ENCODE data around the gene MTX2. TPM values are rescaled to one million over a fixed set of nuclear protein-coding genes. Genes with fewer than 3 reads are reported as not detected.

Gene MTX2
- total RNA-seq, 1 donor from 2014 or later: 25.2 TPM

DNA sequence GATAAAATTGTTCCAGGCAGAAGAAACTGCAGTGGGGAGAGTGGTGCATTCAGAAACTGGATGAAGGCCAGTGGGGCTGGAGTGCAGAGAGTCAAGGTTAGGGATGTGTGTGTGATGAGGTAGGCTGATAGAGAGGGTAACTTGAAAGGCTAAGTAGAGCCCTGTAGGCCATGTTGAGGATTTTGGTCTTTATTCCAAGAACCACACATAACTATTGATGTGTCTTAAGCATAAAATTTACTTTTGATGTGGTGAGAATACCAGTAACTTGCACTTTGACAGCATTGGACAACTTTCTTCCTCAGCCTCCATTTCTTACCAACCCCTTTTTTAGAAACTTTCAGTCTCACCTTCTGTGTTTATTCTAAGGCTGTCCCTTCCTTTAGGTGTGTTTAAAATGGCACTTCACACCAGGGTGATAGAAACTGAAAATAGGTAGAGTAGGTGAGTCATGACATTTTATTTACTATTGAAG, 22.6 kb downstream of the MTX2 start:
- Histone ChIP-seq H3K4me1 (ENCODE audit: insufficient read depth, low read length) (peaks cover 2% of the 10 kb centered on the region), H3K4me2 (ENCODE audit: low read length) (no peak overlapping the region), H3K36me3 (ENCODE audit: insufficient read depth, low read length) (no peaks in the 10 kb centered on the region), H3K27me3 (ENCODE audit: insufficient read depth, low read length) (no peaks in the 10 kb centered on the region), H3K9ac (ENCODE audit: low read length) (no peak overlapping the region), H3K79me2 (ENCODE audit: insufficient read depth, low read length) (peaks cover 61% of the 10 kb centered on the region), H4K20me1 (ENCODE audit: insufficient read depth, low read length) (peaks cover 36% of the 10 kb centered on the region), H3K4me3 (ENCODE audit: insufficient read depth, low read depth, low read length) (no peak overlapping the region), H2AFZ (ENCODE audit: low read depth, low read length) (no peak overlapping the region), H3K27ac (ENCODE audit: low read depth, low read length) (no peak overlapping the region), H3K9me3 (ENCODE audit: insufficient read depth, low read depth, low read length) (no peaks in the 10 kb centered on the region)
- DNase-seq (ENCODE audit: low read depth) (no peak), FAIRE-seq (no peak)
- Mint-ChIP-seq H3K4me3 (ENCODE audit: unreplicated experiment) (no peak overlapping the region), H3K9me3 (ENCODE audit: unreplicated experiment) (no peaks in the 10 kb centered on the region), H3K36me3 (ENCODE audit: low read depth, unreplicated experiment) (no peaks in the 10 kb centered on the region), H3K27ac (ENCODE audit: unreplicated experiment) (no peak overlapping the region), H3K27me3 (ENCODE audit: low read depth, unreplicated experiment) (no peaks in the 10 kb centered on the region), H3K4me1 (ENCODE audit: low read depth, unreplicated experiment) (peaks cover 12% of the 10 kb centered on the region)
- TF ChIP-seq, protein P1, sequence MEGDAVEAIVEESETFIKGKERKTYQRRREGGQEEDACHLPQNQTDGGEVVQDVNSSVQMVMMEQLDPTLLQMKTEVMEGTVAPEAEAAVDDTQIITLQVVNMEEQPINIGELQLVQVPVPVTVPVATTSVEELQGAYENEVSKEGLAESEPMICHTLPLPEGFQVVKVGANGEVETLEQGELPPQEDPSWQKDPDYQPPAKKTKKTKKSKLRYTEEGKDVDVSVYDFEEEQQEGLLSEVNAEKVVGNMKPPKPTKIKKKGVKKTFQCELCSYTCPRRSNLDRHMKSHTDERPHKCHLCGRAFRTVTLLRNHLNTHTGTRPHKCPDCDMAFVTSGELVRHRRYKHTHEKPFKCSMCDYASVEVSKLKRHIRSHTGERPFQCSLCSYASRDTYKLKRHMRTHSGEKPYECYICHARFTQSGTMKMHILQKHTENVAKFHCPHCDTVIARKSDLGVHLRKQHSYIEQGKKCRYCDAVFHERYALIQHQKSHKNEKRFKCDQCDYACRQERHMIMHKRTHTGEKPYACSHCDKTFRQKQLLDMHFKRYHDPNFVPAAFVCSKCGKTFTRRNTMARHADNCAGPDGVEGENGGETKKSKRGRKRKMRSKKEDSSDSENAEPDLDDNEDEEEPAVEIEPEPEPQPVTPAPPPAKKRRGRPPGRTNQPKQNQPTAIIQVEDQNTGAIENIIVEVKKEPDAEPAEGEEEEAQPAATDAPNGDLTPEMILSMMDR (IDR thresholded peaks at IDR 0.05; ENCODE audit: insufficient read depth, low read depth, low read length): no peak
- no peak for TF ChIP-seq EZH2 (IDR thresholded peaks at IDR 0.05; ENCODE audit: insufficient read depth, low read length)

DNA sequence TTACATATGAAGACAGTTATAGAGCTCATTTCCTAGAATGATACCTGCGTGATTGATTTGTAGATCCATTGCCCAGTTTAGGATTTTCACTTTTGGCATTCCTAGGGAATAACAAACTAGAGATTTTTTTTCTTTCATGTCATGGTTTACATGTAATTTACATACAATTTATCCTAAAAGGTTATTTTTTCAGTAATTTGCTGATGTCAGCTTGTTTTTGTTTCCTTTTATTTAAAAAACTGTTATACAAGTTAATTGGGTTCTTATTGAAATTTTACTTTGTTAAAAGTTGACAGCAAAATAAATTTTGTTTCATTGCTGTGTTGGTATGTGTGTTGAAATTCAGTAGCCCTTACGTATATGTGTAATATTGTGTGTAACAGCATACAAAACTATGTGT, 23.4 kb downstream of the MTX2 start:
- Mint-ChIP-seq H3K4me3 (ENCODE audit: unreplicated experiment) (no peak overlapping the region), H3K27ac (ENCODE audit: unreplicated experiment) (no peak overlapping the region), H3K27me3 (ENCODE audit: low read depth, unreplicated experiment) (no peaks in the 10 kb centered on the region), H3K36me3 (ENCODE audit: low read depth, unreplicated experiment) (no peaks in the 10 kb centered on the region), H3K9me3 (ENCODE audit: unreplicated experiment) (no peaks in the 10 kb centered on the region), H3K4me1 (ENCODE audit: low read depth, unreplicated experiment) (peaks cover 17% of the 10 kb centered on the region)
- Histone ChIP-seq H4K20me1 (ENCODE audit: insufficient read depth, low read length) (peaks cover 39% of the 10 kb centered on the region), H2AFZ (ENCODE audit: low read depth, low read length) (no peak overlapping the region), H3K9me3 (ENCODE audit: insufficient read depth, low read depth, low read length) (no peaks in the 10 kb centered on the region), H3K9ac (ENCODE audit: low read length) (no peak overlapping the region), H3K4me1 (ENCODE audit: insufficient read depth, low read length) (peaks cover 2% of the 10 kb centered on the region), H3K36me3 (ENCODE audit: insufficient read depth, low read length) (no peaks in the 10 kb centered on the region), H3K4me3 (ENCODE audit: insufficient read depth, low read depth, low read length) (no peak overlapping the region), H3K27me3 (ENCODE audit: insufficient read depth, low read length) (no peaks in the 10 kb centered on the region), H3K79me2 (ENCODE audit: insufficient read depth, low read length) (peaks cover 56% of the 10 kb centered on the region), H3K4me2 (ENCODE audit: low read length) (no peak overlapping the region), H3K27ac (ENCODE audit: low read depth, low read length) (no peak overlapping the region)
- TF ChIP-seq, protein P1 (IDR thresholded peaks at IDR 0.05; ENCODE audit: insufficient read depth, low read depth, low read length): no peak
- no peak for TF ChIP-seq EZH2 (IDR thresholded peaks at IDR 0.05; ENCODE audit: insufficient read depth, low read length)
- FAIRE-seq: peak; percentile 17
- DNase-seq (ENCODE audit: low read depth): no peak

DNA sequence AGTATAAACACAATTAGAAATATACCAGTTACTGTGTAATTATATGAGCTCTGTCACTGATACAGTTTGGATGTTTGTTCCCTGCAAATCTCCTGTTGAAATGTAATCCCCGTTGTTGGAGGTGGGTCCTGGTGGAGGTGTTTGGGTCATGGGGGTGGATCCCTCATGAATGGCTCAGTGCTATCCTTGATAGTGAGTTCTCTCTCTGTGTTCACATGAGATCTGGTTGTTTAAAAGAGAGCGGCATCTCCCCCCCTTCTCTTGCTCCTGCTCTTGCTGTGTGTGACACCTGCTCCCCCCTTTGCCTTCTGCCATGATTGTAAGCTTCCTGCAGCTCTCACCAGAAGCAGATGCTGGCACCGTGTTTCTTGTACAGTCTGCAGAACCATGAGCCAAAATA, 24.1 kb downstream of the MTX2 start:
- Histone ChIP-seq H3K4me2 (ENCODE audit: low read length) (no peak overlapping the region), H3K79me2 (ENCODE audit: insufficient read depth, low read length) (peaks cover 50% of the 10 kb centered on the region), H4K20me1 (ENCODE audit: insufficient read depth, low read length) (peaks cover 36% of the 10 kb centered on the region), H3K27ac (ENCODE audit: low read depth, low read length) (no peak overlapping the region), H3K9ac (ENCODE audit: low read length) (no peak overlapping the region), H3K4me1 (ENCODE audit: insufficient read depth, low read length) (peaks cover 2% of the 10 kb centered on the region), H3K9me3 (ENCODE audit: insufficient read depth, low read depth, low read length) (no peaks in the 10 kb centered on the region), H3K27me3 (ENCODE audit: insufficient read depth, low read length) (no peaks in the 10 kb centered on the region), H2AFZ (ENCODE audit: low read depth, low read length) (no peak overlapping the region), H3K4me3 (ENCODE audit: insufficient read depth, low read depth, low read length) (no peak overlapping the region), H3K36me3 (ENCODE audit: insufficient read depth, low read length) (no peaks in the 10 kb centered on the region)
- TF ChIP-seq, protein P1 (IDR thresholded peaks at IDR 0.05; ENCODE audit: insufficient read depth, low read depth, low read length): no peak
- TF ChIP-seq EZH2 (IDR thresholded peaks at IDR 0.05; ENCODE audit: insufficient read depth, low read length): no peak
- Mint-ChIP-seq H3K27me3 (ENCODE audit: low read depth, unreplicated experiment) (no peaks in the 10 kb centered on the region), H3K36me3 (ENCODE audit: low read depth, unreplicated experiment) (no peaks in the 10 kb centered on the region), H3K4me1 (ENCODE audit: low read depth, unreplicated experiment) (peaks cover 17% of the 10 kb centered on the region), H3K27ac (ENCODE audit: unreplicated experiment) (no peak overlapping the region), H3K4me3 (ENCODE audit: unreplicated experiment) (no peak overlapping the region), H3K9me3 (ENCODE audit: unreplicated experiment) (no peaks in the 10 kb centered on the region)
- FAIRE-seq (no peak), DNase-seq (ENCODE audit: low read depth) (no peak)
